NCI-H2196 (cell line): ENCODE results near the gene ARV1.
"Not testable (repeated sequence)": the region's sequence is repeated elsewhere in the genome, so short reads cannot be mapped to it uniquely, and the experiment has no call there.

ENCODE experiments used
- DNase-seq: peaks from one replicate; lab custom pipeline; 2025; ENCODE audit not compliant: unreplicated experiment; lab: John Stamatoyannopoulos, UW

ARV1 gene

GRCh38 chr1:231016234-231016633, 37.3 kb downstream of the ARV1 start:
- DNase-seq: no peak

DNA sequence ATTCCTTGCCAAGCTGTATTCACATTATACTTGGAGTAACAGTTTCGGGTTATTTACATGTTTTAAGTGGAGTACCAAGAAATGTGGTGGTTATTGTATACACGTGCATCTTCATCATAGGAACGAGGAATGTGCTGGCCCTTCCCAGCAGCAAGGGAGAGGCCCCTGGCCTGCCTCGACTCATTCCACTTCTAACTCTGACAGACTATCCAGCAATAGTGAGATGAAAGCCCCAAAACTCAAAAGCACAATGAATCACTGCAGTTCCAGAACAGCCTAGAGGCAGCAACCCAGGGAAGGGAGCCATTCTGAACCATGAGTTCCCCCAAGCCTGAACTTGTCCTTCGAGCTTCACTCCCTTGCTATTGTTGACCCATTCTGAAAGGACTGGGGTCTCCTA, 38.1 kb downstream of the ARV1 start:
- DNase-seq: no peak

DNA sequence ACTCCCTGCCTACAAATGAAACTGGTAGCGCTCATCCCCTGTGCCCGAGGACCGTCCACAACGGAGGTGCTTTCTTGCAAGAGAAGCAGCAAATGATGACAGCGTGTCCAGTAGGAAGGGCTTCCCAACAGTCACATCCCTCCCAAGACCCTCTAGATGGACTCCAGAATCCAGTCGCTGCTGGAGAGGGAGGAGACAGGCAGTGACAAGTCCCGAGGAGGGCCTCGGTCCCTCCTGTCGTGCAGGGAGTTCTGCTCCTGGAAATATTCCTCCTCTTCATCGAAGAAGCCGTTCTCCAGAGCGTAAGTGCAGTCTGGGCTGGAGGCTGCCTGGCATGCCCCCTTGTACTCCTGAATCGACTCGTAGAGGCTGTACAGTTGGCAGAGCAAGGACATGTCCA, 40.8 kb downstream of the ARV1 start:
- DNase-seq: no peak

GRCh38 chr1:231020139-231020601, 41.3 kb downstream of the ARV1 start:
- DNase-seq: no peak

DNA sequence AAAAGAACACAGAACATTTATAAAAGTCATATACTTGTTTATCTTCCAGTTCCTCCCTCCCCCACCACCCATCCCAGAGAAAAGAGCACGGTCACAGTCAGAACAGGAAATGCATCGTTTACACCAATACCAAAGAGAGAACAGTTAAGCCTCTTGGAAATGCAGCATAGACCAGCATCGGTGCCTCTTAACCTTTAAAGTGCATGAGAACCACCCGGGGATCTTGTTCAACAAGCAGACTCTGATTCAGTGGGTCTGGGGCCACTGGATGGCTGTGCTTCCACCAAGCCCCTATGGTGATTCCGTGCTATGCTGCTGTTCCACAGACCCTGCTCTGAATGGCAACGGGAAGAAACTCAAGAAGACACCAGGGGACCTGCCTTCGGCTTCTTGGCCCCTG, 41.9 kb downstream of the ARV1 start:
- DNase-seq: no peak

DNA sequence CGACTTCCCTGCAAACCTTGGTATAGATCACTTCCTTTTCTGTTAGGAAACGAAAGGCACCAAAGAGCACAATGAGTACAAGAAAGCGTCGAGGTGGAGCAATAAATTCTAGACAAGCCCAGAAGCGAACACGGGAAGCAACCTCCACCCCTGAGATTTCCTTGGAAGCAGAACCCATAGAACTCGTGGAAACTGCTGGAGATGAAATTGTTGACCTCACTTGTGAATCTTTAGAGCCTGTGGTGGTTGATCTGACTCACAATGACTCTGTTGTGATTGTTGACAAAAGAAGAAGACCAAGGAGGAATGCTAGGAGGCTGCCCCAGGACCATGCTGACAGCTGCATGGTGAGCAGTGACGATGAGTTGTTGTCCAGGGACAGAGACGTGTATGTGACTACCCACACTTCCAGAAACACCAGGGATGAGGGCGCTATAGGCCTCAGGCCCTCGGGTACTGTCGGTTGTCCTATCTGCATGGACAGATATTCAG, 42.7 kb downstream of the ARV1 start:
- DNase-seq: no peak

DNA sequence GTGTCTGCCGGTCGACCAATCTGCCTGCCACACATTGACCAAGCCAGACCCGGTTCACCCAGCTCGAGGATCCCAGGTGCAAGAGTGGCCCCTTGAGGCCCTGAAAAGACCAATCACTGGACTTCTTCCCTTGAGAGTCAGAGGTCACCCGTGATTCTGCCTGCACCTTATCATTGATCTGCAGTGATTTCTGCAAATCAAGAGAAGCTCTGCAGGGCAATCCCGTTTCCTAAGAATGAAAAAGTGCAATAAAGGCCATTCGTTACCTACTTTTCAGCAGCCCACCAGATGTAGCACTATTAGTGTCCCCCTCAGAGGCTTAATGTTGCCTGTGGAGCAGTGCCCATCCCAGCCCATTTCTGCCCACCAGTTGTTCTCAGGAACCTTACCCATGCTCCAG, 43.6 kb downstream of the ARV1 start:
- DNase-seq: not testable (repeated sequence)

DNA sequence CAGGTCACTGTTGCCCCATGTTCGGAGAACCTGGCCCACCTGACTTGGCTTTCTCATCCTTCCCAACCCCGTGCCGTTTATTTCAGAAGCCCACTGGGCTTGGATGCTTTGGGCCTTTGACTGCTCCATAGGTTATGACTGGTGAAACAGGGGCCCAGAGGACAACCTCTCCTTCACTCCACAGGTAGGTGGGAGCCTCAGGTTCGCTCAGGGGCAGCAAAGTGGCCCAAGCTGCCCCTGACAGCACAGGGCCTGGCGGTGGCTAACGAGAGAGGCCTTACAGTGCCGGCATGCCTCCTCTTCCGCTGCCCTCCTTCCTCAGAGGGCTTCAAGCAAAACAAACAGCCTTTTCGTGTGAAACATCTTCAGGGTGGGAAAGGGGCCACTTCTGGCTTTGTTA, 44.3 kb downstream of the ARV1 start:
- DNase-seq: no peak

- no peak for DNase-seq
These were observed 47.7 kb downstream of the ARV1 start for GRCh38 chr1:231026576-231026975.

GRCh38 chr1:231027136-231027925, 48.4 kb downstream of the ARV1 start:
- no peak for DNase-seq

DNA sequence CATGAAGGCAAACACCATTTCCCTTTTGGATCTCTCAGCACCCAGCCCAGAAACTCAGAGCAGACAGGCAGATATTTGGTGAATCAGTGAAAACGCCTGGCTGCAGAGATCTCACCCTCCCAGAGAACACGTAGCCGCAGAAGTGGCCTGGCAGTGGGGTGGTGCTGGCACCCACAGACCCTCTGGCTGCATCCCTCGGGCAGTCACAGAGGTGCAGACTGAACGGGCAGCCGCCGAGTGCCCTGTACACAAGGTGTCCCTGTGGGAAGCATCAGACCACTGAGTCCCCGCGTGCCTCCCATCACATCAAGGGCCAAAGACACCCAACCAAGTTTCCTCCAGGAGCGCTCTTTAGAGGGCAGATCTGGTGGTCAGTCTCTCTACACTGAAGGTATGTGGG, 49.1 kb downstream of the ARV1 start:
- no peak for DNase-seq

- DNase-seq: no peak
These were observed 49.8 kb downstream of the ARV1 start for GRCh38 chr1:231028682-231029081.

GRCh38 chr1:231029247-231029646, 50.4 kb downstream of the ARV1 start:
- DNase-seq: not testable (repeated sequence)

DNA sequence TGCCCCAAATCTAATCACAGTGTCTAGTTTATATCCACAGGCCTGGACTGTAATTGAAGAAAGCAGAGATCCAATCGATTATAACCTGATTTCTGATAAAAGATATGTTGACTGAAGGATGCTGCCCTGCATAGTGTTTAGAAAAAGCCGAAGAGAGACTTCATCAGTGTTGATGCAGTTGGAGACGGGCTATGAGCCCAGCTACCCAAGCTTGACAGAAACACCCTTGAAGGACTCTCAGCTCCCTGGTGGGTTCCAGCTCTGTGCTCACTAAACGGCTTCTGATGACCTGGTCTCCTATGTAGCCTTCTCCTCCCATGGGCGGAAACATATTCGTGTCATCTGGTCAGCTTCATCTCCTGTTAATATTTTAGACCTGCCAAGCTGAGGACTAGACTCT, 50.9 kb downstream of the ARV1 start:
- no peak for DNase-seq

DNA sequence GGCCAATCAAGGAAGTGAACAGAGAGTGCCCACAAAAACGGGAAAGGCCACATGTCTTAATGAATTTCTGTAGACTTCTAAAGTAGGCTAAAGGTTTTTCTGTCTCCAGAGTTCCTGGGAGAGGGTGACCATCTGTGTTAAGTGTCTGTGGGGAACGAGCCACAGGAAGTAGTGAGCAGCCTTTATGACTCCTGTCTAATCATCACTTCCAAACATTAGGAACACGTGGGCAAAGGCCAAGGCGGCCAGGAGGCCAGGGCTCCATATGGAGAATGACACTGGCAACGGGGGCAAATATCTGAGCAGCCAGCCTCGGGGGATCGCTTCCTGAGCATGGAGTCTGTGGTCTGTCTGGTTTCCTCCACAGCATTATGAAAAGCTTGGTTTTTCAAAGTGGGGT, 54.1 kb downstream of the ARV1 start:
- no peak for DNase-seq

DNA sequence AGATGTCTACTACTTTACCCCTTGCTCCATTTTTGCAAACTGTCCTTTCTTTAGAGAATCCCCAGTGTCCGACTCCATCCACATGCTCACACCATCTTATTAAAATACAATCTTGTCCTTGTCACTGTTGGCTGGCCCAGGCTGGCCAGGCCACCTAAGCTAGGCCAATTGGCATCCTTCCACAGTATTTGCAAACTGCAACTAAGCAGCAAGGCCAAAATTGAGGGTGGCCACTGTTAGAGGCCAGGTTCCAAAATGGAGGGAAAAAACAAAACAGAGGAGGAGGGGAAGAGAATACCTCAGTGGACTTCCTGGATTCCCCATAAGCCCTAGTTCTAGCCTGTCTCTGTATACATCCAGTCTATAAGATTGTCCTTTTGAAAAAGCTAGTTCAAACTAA, 56.9 kb downstream of the ARV1 start:
- no peak for DNase-seq

DNA sequence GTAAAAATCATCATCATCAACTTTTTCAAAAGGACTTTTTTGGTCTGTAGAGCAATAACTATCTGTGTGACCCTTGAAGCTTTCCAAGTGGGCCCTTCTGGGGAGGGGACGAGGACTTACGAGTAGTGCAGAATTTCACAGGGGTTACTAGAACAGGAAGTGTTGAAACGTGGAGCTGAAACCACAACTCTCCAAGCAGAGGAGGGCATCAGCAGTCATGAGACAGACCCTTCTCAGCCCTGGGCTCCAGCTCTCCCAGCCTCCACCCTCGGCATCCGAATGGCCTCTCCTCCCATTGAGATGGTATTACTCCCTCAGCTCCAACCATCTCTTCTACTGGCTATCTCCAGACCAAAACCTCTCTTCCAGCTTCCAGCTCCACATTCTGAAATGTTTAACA, 57.5 kb downstream of the ARV1 start:
- DNase-seq: no peak

- no peak for DNase-seq
These were observed 59.0 kb downstream of the ARV1 start for GRCh38 chr1:231037585-231038517.

DNA sequence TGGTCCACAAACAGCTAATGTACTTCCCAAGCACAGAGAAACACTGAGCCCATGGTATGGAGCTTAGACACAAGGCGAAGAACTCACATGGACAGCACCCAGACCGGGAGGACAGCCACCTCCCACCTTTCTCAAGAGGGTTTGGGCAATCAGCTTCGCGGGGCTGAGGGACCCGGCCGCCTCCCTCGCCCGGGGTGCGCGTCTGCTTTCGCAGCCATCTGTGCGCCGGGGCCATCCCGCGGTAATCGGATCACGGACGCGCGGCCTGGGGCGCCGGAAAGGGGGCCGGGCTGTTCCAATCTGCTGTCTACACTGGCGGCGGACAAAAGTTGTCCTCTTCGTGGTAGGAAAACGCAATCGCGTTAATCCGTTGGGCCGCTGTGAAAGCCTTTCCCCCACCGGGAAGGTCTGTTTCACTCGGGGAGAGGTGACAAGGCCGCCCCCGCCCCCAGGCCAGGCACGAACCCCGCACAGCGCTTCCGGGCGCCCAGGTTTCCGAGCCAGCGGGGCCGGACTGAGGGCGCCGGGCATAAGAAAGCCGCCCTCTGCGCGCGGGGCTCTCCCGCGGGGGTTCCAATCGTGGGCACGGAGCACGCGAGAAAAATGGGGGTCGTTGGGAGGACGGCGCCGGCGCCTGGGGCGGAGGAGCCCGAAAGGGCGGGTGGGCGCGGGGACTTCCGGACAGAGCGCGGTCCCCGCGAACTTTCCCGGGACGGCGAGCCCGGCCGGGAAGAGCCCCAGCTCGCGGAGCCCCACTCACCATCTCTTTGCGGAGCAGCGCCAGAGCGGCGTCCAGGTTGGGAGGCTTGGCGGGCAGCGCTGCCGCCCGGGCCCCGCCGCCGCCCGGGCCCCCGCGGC, 60.5 kb downstream of the ARV1 start:
- DNase-seq: peak; percentile 54

- peak; percentile 59 for DNase-seq
These were observed 61.3 kb downstream of the ARV1 start, which contains the start of gene FAM89A for GRCh38 chr1:231040019-231040799. Gene FAM89A, minus strand, starts transcription at chr1:231040254. Its CDS starts 43 bp downstream, at chr1:231040211.
